A204.1 (cell line): Measurements from ENCODE around the gene AKR1C2.
"Not testable (repeated sequence)": the region's sequence is repeated elsewhere in the genome, so short reads cannot be mapped to it uniquely, and the experiment has no call there.

Experiments used
- FAIRE-seq: peaks from 2 replicates; lab custom pipeline; 2012; peaks lifted over from hg19 to GRCh38; lab: Jason Lieb, UNC

AKR1C2 gene

DNA sequence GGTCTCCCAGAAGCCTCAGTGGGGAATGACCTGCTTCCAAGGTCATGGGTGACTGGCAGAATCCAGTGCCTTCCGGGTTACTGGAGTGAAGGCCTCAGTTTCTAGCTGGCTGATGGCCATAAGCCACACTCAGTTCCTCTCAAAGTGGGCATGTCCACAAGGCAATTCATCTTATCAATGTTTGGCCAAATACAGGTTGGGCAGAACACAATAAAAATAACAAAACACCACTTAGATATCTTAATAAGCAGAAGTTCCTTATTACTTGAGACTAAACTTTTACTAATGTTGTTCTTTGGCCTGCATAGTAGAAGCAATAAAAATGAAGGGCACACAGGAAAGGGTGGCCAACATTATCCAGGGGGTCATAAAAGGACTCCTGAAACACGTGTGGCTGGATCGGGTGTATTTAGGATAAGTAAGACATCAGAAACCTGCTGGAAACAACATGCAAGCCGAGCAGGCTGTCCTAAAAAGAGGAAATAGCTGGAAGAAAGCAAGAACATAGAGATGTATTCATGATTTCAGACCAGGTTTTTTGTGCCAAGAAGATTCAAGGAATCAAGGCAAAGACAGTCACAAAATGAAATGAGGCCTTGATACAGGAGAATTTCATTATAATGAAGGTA lies 19.6 kb upstream of the AKR1C2 start:
- FAIRE-seq: no peak

DNA sequence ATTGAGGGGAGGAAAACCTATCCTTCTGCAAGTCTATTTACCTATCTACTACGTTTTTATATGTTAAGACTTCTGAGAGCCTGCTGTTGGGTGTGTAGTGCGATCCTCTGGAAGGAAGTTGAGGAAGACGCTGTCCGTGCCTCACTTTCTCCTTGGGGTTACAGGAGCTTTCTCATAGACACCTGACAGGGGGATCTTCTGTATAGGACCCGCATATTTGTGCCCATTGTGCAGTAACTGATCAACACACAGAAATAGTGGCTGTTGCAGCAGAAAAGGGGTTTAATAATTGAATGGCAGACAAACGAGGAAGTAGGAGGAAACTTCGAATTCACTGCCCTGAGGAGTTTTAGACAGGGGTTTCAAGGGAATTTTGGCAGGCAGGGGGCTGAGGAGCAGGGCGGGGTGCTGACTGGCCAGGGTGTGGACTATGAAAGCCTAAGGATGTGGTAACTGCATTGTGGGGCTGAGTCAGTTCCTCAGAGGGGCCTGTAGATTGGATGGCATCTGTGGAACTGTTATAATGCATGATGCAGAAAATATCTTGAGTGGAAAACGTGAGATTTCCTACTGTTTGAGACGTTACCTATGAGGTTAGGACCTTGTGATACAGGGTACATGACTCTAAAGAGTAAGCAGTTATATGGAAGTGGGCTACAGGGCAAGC lies 18.1 kb upstream of the AKR1C2 start:
- FAIRE-seq: not testable (repeated sequence)

DNA sequence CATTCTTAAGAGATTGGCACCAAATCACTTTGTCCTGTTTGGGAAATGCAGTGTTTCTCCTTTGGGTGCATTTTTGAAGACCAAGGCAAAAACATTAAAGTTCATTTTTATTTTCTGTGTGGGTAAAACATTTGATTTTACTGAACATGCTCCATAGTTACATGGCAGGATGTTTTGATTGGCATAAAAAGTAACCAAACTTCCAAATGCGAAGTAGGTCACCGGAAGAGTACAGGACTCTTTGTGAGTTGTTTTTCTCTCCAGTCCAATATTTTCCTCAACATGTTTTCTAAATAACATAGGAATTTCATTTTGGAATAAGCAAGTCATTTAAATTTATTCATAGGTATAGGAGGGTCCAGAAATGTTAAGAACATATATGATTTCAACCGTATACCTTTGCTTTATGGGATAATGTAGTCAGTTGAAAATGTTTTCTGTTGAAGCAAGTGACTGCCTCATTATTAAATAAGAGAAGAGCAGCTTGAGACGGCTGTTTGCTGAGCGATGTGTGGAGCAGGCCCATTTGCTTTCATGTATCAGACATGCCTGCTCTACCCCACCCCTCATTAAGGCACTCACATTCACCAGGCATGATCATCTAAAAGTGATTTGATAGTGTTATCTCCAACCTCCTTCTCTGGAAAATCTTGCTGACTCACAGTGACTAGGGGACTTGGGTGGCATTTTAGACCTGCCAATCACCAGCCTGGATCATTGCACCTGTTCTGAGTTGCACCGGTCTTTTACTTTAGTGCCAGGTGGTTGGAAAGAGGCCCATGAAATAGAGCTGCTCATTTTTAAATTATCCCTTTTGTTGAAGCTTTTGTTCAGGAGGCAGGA lies 16.3 kb upstream of the AKR1C2 start:
- not testable (repeated sequence) for FAIRE-seq

DNA sequence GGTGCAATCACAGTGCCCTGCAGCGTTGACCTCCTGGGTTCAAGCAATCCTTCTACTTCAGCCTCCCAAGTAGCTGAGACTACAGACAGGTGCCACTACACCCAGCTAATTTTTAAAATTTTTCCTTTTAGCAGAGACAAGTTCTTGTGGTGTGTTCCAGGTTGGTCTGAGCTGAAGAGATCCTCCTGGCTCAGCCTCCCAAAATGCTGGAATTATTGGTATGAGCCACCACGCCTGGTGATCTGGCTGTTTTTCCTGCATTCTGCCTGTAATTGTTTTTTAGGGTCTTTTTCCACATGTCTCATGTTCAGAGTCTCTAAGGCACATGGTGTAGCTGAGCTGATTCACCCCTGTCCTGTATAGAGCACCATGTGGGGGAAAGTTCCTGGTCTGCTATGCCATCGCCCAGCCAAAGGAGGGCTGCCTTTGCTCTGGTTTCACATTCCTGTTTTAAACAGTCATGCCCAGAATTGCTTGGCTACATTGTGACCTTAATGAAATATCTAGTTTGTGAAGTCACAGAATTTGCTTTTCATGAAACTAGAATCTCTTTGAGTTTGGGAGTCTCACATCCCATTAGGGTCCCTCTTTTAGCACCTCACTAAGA lies 15.1 kb upstream of the AKR1C2 start:
- FAIRE-seq: not testable (repeated sequence)

DNA sequence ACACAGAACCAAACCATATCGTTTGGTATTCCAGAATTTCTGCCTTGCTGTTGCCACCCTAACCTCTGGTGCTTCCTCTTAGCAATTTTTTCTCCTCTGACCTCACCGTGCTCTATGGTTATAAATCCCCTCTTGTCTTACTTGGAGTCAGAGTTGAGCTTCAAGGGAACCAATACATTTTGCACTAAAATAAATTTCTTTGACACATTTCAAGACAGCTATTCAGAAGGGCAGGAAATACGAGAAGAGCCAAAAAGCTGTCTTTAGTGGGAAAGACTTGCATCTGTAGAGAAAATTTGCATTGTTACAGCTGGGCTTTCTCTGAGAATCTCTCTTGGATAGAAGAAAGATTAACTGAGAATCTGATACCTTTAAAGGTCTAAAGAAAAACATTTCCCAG lies 14.5 kb upstream of the AKR1C2 start:
- FAIRE-seq: no peak

DNA sequence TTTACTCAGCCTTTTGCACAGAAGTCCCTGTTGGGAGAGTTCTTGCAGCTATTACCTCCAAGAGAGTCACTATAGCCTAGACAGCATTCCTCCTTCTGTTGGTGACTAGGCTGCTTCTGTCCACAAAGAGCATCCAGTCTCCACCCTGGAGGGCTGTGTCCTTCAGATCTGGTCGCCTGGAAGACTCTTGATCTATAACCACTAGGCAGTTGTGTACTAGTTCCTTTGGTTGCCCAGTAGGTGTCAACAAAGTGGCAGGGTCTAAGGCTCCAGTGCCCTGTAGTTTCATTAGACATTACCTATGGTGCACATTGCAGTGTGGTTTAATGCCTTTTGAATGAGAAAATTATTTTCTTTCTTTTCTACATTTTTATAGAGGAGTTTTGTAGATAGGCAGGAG lies 11.3 kb upstream of the AKR1C2 start:
- FAIRE-seq: no peak

DNA sequence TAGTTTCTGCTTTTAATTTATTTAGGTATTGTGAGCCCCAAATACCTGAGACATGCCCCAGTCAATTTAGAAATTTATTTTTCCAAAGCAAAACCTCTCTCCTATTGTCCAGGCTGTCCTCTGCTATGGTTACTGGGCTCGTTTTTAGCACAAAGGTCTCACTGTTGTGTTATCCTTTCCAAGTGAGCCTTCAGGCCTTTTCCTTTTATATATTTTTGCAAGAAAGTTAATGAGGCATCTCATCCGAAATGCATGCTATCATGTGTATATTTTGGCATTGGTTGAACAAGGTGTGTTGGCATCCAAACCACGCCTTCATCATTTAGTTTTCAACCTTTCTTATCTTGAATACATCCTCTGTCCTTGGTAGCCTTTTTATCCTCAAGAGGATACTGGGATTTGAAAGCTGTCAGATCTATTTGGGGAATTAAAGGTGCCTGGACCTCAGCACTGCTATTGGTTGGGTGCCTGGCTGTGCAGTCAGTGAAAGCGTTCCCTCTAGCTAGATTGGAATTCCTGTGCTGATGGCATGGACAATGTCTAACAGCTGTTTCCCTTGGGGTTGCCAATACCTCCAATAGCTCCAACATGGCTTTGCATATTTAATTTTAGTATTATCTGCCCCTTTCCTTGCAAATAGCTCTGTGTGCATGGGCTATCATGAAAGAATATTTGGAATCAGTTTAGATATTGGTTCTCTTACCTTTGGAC lies 10.7 kb upstream of the AKR1C2 start:
- FAIRE-seq: not testable (repeated sequence)

DNA sequence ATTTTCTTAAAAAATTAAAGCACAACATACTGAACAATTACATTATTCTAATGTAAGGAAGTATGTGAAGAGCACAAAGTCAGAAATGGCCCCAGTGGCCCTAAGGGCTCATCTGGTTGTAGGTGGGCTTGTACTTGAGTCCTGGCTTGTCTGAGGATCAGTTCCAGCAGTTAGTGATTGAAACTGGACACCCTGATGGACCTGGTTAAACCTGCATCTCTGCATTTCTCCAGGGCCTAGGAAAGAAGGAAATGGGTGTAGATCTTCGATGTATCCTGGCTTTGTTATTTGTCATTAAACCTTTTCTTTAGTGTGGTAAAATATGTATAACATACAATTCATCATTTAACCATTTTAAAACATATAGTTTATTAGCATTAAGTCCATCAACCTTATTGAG lies 9.7 kb upstream of the AKR1C2 start:
- no peak for FAIRE-seq

DNA sequence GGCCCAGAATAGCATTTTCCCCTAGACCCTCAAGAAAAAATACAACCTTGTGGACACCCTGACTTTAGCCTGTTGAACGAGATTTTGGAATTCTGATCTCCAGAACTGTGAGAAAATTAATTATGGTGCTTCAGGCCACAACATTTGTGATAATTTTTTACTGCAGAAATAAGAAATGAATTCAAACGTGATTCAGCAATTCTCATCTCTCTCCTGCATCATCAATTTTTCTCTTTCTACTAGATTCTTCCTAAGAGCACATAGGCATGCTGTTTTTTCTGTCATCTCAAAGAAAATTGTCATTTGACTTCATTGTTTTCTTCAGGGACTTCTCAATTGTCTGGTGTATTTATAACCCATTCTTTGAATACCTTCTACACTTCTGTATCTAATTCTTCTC lies 8.9 kb upstream of the AKR1C2 start:
- no peak for FAIRE-seq

DNA sequence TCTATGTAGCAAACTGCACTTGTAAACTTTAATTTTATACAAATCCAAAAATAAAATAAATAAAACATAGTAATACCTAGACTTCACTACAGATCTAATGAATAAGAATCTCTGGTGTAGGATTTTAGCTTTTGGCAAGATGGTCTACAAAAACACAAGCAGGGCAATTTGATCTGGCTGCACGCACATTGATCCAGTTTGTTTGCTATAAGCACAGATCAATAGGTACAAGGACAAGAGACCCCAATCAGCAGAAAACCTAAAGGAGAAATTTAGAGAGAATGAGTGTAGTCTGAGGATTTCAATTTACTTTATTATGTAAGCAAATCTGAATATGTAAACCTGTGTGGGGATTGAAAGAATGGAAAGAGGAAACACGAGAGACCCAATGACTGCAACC lies 7.7 kb upstream of the AKR1C2 start:
- not testable (repeated sequence) for FAIRE-seq

DNA sequence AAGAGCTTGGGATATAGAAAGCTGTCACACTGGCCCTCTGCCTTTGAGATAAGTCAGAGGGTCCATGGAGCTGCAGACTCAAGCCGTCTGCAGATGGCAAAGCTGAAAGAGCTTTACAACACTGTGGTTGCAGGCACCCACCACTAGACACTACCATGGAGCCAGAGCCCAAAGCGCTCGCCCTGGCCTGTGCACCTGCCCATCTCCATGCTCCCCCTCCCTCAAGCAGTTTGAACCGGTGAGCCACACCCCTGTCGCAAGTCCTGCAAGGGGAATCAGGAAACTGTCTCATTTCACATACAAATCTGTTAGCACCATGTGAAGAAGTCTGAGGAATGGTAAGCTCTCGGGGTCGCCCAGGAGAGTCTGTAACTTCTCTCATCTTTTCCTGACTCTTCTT lies 6.4 kb upstream of the AKR1C2 start:
- not testable (repeated sequence) for FAIRE-seq

DNA sequence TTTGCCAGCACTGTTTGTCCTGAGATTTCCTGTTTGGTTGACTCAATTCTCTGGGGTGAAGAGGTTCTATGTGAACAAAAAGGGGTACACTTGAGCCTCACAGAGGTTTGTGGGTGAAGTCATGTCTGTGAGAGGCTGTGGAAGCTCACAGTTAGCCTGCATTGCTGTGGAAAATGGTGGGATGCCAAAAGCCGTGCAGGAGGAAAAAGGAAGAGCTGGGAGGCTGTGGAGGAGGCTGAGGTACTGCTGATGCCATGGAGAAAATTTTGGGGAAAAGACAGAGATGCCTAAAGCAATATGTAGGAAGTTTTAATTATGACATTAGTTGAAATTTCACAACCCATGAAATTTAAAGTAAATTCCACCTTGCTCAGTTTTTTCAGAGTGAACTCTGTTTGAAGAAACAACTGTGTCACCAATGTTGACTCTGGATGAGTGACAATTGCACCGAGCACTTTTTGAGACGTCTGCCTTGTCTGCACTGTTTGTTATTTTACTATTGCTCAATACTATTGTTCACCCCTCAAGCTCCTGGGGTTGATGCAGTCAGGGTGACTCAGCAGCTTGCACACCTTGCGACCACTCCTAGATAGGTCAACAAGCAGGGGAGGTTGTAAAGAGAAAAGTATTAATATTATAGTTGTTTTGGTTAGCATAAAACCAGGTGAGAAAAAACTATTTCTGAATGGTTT lies 5.3 kb upstream of the AKR1C2 start:
- not testable (repeated sequence) for FAIRE-seq

DNA sequence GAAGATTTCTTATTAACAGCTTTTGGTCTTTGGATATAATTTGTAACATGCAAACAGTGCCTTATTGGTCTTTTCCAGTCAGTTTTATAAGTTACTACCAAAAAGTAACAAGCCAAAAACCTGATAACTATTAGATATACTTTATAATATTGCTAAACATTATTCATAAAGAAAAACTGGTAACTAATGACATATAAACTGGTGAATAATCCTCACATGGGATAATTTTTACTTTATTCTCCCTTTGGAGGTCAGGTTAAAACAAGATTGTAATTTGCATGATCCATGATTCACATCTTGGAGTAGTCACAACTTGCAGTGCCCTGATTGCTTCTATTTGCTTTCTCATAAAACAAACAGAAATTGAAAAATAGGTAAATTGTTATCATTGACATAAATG lies 844 bp upstream of the AKR1C2 start:
- not testable (repeated sequence) for FAIRE-seq

DNA sequence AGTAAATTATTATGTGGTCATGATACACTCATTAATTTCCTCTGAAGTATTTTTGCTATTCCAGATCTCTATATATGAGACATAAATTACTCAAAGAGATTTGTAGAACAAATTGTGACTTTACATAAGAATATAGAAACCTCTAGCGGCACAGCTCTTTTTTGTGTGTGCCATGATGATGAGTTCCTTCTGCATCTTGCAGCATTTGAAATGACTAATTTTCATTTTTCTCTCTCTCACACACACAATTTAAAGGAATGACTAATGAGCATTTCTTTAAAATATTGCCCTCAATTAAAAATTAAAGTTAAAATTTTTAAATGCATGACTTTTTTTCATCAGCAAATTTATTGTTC lies 351 bp upstream of the AKR1C2 start:
- not testable (repeated sequence) for FAIRE-seq

DNA sequence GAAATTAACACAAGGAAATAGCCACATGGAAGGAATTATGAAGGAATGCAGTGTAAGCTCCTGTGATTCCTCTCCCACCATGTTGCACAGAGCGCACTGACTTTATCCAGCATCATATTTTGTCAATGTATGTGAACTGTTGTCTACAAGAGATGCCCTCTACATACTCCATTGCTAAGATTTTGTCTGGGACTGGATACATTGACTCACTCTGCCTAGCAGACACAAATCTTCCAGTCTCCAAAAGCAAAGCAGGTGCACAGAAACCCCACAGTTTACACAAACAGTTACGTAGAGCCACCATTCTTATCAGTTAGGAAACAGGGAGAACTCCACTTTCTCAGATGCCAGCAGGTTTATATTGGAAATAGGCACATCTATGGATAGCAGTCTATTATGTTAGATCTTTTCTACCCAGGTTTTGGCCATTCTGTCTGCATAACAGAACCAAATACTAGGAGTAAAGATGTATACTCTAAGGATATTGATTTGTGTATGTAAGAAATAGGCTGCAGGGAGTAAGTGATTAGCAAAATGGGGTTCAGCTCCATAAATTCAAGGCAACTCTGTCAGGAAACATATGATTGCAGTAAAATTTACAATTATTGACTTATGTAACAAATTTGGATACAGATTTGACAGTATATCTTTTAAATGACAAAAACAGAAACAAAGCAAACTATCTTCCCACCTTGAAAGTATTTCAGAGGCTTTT lies 1.5 kb downstream of the AKR1C2 start:
- no peak for FAIRE-seq

DNA sequence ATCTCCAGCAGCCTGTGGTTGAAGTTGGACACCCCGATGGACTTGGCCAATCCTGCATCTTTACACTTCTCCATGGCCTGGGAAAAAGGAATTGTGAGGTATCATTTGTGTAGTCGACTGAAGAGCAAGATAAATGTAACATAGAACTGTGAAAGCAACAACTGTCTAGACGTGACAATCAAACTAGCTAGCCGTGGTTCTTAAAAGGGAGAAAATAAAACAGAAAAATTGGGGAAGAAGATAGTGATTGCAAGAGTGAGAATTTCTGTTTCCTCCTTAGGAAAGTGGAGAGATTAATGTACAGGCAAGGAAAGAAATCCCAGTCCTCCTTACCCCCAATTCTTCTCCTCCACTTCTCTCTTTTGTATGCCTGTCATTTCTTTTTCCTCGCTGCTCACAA lies 5.0 kb downstream of the AKR1C2 start:
- no peak for FAIRE-seq

DNA sequence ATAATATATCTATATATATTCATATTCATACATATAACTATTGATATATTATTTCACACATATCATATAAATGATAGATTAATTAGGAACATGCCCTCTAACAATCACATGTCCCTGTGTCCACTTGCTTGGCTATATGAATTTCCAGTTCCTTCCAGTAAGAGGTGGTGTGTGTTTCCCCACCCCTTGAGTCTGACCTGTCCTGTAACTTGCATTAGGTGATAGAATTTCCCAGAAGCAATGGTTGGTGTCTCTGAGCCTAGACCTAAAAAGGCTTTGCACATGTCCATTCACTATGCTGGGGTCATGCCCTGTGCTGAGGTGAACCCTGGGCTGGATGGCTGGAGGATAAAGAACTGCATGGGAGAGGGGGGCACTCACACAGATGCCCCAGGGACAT lies 9.4 kb downstream of the AKR1C2 start:
- FAIRE-seq: not testable (repeated sequence)

DNA sequence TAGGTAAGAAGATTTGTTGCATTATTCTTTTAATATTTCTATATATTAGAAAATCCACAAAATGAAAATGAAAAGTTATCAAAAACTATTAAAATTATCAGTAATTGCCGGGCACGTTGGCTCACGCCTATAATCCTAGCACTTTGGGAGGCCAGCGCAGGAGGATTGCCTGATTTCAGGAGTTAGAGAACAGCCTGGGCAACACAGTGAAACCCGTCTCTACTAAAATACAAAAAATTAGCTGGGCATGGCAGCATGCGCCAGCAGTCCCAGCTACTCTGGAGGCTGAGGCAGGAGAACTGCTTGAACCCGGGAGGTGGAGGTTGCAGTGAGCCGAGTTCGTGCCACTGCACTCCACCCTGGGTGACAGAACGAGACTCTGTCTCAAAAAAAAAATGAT lies 11.1 kb downstream of the AKR1C2 start:
- not testable (repeated sequence) for FAIRE-seq

DNA sequence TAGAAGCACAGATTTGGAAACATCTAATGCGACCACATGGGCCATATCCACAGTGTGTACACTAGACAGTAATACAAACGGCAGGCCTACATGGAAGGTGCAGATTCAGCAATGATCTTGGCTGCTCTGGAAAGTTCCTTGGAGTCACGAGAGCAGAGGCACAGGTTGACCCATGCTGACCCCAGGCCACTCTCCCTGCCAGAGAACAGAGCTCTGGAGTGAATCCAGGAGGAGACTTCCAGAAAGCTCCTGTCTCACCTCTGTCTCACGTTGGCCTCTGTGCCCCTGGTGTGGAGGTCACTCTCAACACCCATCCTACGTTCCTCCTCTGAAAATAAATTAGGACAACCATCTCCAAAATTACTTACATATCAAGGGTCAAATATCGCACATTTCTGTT lies 12.2 kb downstream of the AKR1C2 start:
- FAIRE-seq: not testable (repeated sequence)

DNA sequence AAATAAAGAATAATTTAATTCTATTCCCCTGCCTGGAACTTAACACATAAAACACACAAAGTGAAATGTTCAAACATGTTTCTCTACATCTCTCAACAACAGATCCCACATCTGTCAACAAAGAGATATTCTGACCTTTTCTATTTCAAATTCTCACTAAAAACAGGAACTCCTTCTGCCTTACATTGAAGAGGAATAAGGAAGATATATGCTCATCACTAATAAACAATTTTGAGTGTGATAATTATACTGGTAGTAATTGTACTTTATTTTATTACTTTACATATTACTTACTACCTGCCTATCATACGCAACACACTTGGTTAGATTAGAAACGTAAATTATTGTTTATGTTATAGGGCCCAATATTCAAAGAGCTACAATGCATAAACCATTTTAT lies 13.4 kb downstream of the AKR1C2 start:
- no peak for FAIRE-seq
